SK-N-MC (cell line): ENCODE measurements around the gene BARHL2.

ENCODE experiments used
- EZH2 ChIP-seq: fragments of 200-600 bp; sonication (generic); IDR thresholded peaks from one replicate; pipeline ENCODE4 v1.6.1; 2017; ENCODE audit warnings: antibody characterized with exemption
- FOXP2 ChIP-seq: optimal IDR thresholded peaks from 2 replicates; pipeline ENCODE3; 2011; ENCODE audit warnings: mild to moderate bottlenecking, moderate library complexity; ENCODE audit not compliant: insufficient read depth; ENCODE audit errors: extremely low read length, control extremely low read depth
- POLR2AphosphoS5 ChIP-seq: IDR thresholded peaks from 2 replicates; pipeline ENCODE4 v1.6.1; 2012; ENCODE audit warnings: mild to moderate bottlenecking, low read depth, low read length, borderline replicate concordance

DNA sequence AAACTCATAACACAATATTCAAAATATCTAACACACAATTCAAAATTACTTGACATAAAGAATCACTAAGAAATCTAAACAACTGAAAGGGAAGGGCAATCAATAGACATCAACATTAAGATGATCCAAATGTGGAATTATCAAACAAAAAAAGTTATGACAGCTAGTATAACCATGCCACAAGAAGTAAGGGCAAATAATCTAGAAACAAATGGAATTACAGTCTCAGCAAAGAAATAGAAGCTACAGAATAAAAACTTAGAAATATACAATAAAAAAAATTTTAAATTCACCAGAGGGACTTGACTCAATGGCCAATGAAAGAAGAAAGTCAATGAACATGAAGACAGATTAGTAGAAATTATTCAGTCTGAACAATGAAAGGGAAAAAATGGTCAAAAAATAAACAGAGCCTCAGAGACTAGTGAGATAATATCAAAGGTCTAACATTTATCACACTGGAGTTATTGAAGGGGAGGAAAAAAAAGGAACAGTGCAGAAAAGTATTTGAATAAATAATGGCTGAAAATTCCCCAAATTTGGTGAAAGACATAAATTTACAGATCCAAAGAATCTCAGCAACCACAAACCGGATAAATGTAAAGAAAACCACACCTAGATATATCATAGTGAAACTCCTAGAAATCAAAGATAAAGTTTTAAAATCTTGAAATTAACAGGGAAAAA is 41.8 kb downstream of the BARHL2 start:
- TF ChIP-seq EZH2, result no peak
- no peak for TF ChIP-seq POLR2AphosphoS5
- no peak for TF ChIP-seq FOXP2
